ENCODE measurements around the gene HACD2.

Gene HACD2

DNA sequence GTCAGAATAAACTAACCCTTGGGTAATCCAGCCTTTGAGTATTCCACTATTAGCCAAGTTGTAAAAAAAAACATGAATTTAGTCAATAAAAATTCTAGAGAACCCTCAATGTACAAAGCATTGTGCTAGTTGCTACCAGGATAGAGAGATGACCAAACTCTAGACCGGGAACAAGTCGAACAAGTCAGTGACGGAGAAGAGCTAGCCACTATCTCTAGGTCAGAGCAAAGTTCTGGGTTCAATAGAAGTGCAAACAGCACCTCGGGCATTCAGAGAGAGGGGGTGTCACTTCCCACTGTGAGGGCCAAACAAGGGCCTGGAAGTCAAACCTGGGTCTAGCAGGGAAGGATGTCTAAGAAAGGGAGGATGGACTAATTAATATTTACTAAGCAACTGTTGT, 133.7 kb downstream of the HACD2 start:
- no peaks in the 10 kb centered on the region for H3K9me3 ChIP-seq (ENCODE audit: control insufficient read depth, insufficient read depth, low read depth, low read length)
- CTCF ChIA-PET = no interaction called here
- no peak for TF ChIP-seq ZNF837 (tag by site-specific recombination; IDR thresholded peaks at IDR 0.05)
- TF ChIP-seq BCL11B (tag by site-specific recombination; IDR thresholded peaks at IDR 0.05; ENCODE audit: low read depth) = no peak
- TF ChIP-seq, protein P1, sequence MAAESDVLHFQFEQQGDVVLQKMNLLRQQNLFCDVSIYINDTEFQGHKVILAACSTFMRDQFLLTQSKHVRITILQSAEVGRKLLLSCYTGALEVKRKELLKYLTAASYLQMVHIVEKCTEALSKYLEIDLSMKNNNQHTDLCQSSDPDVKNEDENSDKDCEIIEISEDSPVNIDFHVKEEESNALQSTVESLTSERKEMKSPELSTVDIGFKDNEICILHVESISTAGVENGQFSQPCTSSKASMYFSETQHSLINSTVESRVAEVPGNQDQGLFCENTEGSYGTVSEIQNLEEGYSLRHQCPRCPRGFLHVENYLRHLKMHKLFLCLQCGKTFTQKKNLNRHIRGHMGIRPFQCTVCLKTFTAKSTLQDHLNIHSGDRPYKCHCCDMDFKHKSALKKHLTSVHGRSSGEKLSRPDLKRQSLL (tag by site-specific recombination; IDR thresholded peaks at IDR 0.05) = no peak
- no peak for TF ChIP-seq ZNF366 (tag by site-specific recombination; conservative IDR thresholded peaks at IDR 0.05)
- TF ChIP-seq MYNN (tag by site-specific recombination; IDR thresholded peaks at IDR 0.05; ENCODE audit: borderline replicate concordance) = no peak
- H3K4me3 ChIP-seq (ENCODE audit: low read depth, low read length) = no peak overlapping the region
- POLR2A ChIA-PET = no interaction called here
- no peaks in the 10 kb centered on the region for H3K36me3 ChIP-seq (ENCODE audit: control insufficient read depth in 2 of 2, insufficient read depth in 1 of 2, low read length in 2 of 2)
- H3K4me1 ChIP-seq (ENCODE audit: control insufficient read depth, insufficient read depth, low read length) = no peaks in the 10 kb centered on the region; the same call in 1 of the 2 replicates
- no peak overlapping the region for H3K27ac ChIP-seq (ENCODE audit: extremely low read depth, low read depth, low read length)

DNA sequence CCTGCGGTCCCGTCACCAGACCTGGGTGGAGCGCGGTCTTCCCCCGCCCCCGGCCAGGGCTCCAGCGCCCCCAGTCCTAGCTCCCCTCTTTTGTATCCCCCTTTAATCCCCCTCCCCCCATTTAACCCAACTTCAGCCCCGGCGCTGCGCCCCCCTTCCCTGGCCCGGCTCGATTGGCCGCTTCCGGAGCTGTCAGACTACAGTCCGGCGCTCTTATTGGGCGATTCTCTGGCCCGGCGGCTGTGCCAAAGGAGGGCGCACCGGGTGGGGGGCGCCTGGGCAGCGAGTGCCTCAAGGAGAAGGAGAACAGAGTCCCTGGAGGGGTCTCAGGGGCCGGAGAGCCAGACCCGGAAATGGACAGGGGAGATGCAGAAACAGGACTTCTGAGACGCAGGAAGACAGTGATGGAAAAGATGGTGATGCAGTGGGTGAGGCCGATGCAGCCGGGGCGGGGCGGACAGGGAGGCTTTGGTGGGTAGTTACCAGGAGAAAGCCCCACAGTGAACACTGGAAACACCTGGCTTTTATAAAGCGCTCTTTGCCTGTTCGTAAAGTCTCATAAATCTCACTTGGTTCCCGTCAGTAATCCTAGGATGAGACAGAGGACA, 134.8 kb downstream of the HACD2 start:
- no peaks in the 10 kb centered on the region; the same call in 1 of the 2 replicates for H3K4me1 ChIP-seq (ENCODE audit: control insufficient read depth, insufficient read depth, low read length)
- CTCF ChIA-PET = interaction anchor here (0.8 to 1.4 kb wide), 2 partner anchors 85 to 107 kb away, joined by 3 read pairs; no protein-coding TSS in a partner anchor
- H3K4me3 ChIP-seq (ENCODE audit: low read depth, low read length) = peak overlapping the region; percentile 35
- no peaks in the 10 kb centered on the region for H3K36me3 ChIP-seq (ENCODE audit: control insufficient read depth in 2 of 2, insufficient read depth in 1 of 2, low read length in 2 of 2)
- H3K27ac ChIP-seq (ENCODE audit: extremely low read depth, low read depth, low read length) = no peak overlapping the region
- POLR2A ChIA-PET = no interaction called here
- H3K9me3 ChIP-seq (ENCODE audit: control insufficient read depth, insufficient read depth, low read depth, low read length) = no peaks in the 10 kb centered on the region
- TF ChIP-seq MYNN (tag by site-specific recombination; IDR thresholded peaks at IDR 0.05; ENCODE audit: borderline replicate concordance) (no peak), ZNF341 (tag by site-specific recombination; IDR thresholded peaks at IDR 0.05; ENCODE audit: low read depth) (peak; percentile 81), BCL11B (tag by site-specific recombination; IDR thresholded peaks at IDR 0.05; ENCODE audit: low read depth) (no peak), ZNF140 (tag by site-specific recombination; IDR thresholded peaks at IDR 0.05) (no peak), ZNF624 (tag by site-specific recombination; IDR thresholded peaks at IDR 0.05) (no peak), ZNF548 (tag by site-specific recombination; IDR thresholded peaks at IDR 0.05) (no peak), ZNF571 (tag by site-specific recombination; IDR thresholded peaks at IDR 0.05) (no peak), GLI4 (tag by site-specific recombination; IDR thresholded peaks at IDR 0.05) (no peak), ZIC2 (tag by site-specific recombination; IDR thresholded peaks at IDR 0.05) (0 out of 2 replicates have a peak, but pooled peaks have one; percentile 8), ZNF561 (tag by site-specific recombination; IDR thresholded peaks at IDR 0.05; ENCODE audit: borderline replicate concordance) (no peak), ZFHX2 (tag by site-specific recombination; conservative IDR thresholded peaks at IDR 0.05) (no peak), ZNF423 (tag by site-specific recombination; IDR thresholded peaks at IDR 0.05) (no peak), ZNF37A (tag by site-specific recombination; IDR thresholded peaks at IDR 0.05) (no peak), KLF8 (tag by site-specific recombination; IDR thresholded peaks at IDR 0.05) (no peak), ZNF114 (tag by site-specific recombination; IDR thresholded peaks at IDR 0.05) (no peak), ZNF677 (tag by site-specific recombination; IDR thresholded peaks at IDR 0.05) (no peak)
- TF ChIP-seq, protein P2, sequence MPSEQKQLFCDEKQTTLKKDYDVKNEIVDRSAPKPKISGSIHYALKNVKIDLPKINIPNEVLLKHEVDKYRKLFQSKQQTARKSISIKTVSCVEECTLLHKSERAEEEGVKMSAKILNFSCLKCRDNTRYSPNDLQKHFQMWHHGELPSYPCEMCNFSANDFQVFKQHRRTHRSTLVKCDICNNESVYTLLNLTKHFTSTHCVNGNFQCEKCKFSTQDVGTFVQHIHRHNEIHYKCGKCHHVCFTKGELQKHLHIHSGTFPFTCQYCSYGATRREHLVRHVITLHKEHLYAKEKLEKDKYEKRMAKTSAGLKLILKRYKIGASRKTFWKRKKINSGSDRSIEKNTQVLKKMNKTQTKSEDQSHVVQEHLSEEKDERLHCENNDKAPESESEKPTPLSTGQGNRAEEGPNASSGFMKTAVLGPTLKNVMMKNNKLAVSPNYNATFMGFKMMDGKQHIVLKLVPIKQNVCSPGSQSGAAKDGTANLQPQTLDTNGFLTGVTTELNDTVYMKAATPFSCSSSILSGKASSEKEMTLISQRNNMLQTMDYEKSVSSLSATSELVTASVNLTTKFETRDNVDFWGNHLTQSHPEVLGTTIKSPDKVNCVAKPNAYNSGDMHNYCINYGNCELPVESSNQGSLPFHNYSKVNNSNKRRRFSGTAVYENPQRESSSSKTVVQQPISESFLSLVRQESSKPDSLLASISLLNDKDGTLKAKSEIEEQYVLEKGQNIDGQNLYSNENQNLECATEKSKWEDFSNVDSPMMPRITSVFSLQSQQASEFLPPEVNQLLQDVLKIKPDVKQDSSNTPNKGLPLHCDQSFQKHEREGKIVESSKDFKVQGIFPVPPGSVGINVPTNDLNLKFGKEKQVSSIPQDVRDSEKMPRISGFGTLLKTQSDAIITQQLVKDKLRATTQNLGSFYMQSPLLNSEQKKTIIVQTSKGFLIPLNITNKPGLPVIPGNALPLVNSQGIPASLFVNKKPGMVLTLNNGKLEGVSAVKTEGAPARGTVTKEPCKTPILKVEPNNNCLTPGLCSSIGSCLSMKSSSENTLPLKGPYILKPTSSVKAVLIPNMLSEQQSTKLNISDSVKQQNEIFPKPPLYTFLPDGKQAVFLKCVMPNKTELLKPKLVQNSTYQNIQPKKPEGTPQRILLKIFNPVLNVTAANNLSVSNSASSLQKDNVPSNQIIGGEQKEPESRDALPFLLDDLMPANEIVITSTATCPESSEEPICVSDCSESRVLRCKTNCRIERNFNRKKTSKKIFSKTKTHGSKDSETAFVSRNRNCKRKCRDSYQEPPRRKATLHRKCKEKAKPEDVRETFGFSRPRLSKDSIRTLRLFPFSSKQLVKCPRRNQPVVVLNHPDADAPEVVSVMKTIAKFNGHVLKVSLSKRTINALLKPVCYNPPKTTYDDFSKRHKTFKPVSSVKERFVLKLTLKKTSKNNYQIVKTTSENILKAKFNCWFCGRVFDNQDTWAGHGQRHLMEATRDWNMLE (tag by site-specific recombination; conservative IDR thresholded peaks at IDR 0.05; ENCODE audit: low read depth) = no peak
- TF ChIP-seq, protein P3, sequence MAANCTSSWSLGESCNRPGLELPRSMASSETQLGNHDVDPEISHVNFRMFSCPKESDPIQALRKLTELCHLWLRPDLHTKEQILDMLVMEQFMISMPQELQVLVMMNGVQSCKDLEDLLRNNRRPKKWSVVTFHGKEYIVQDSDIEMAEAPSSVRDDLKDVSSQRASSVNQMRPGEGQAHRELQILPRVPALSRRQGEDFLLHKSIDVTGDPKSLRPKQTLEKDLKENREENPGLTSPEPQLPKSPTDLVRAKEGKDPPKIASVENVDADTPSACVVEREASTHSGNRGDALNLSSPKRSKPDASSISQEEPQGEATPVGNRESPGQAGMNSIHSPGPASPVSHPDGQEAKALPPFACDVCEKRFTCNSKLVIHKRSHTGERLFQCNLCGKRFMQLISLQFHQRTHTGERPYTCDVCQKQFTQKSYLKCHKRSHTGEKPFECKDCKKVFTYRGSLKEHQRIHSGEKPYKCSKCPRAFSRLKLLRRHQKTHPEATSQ (tag by site-specific recombination; IDR thresholded peaks at IDR 0.05) = no peak
- TF ChIP-seq, protein P4, sequence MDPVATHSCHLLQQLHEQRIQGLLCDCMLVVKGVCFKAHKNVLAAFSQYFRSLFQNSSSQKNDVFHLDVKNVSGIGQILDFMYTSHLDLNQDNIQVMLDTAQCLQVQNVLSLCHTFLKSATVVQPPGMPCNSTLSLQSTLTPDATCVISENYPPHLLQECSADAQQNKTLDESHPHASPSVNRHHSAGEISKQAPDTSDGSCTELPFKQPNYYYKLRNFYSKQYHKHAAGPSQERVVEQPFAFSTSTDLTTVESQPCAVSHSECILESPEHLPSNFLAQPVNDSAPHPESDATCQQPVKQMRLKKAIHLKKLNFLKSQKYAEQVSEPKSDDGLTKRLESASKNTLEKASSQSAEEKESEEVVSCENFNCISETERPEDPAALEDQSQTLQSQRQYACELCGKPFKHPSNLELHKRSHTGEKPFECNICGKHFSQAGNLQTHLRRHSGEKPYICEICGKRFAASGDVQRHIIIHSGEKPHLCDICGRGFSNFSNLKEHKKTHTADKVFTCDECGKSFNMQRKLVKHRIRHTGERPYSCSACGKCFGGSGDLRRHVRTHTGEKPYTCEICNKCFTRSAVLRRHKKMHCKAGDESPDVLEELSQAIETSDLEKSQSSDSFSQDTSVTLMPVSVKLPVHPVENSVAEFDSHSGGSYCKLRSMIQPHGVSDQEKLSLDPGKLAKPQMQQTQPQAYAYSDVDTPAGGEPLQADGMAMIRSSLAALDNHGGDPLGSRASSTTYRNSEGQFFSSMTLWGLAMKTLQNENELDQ (tag by site-specific recombination; IDR thresholded peaks at IDR 0.05; ENCODE audit: low read depth) = no peak

Measured in HEK293 (cell line).